AG20443 (cell line): ENCODE data around the gene KCND1.
A peak's percentile ranks its signal among the peaks of the same experiment; 100 is the strongest.
"Not testable (repeated sequence)": the region's sequence is repeated elsewhere in the genome, so short reads cannot be mapped to it uniquely, and the experiment has no call there.

Experiments used
- DNase-seq: peaks from one replicate; pipeline ENCODE4 v3.0.0; 2012; ENCODE audit warnings: low spot score, mixed read lengths

The KCND1 gene

DNA sequence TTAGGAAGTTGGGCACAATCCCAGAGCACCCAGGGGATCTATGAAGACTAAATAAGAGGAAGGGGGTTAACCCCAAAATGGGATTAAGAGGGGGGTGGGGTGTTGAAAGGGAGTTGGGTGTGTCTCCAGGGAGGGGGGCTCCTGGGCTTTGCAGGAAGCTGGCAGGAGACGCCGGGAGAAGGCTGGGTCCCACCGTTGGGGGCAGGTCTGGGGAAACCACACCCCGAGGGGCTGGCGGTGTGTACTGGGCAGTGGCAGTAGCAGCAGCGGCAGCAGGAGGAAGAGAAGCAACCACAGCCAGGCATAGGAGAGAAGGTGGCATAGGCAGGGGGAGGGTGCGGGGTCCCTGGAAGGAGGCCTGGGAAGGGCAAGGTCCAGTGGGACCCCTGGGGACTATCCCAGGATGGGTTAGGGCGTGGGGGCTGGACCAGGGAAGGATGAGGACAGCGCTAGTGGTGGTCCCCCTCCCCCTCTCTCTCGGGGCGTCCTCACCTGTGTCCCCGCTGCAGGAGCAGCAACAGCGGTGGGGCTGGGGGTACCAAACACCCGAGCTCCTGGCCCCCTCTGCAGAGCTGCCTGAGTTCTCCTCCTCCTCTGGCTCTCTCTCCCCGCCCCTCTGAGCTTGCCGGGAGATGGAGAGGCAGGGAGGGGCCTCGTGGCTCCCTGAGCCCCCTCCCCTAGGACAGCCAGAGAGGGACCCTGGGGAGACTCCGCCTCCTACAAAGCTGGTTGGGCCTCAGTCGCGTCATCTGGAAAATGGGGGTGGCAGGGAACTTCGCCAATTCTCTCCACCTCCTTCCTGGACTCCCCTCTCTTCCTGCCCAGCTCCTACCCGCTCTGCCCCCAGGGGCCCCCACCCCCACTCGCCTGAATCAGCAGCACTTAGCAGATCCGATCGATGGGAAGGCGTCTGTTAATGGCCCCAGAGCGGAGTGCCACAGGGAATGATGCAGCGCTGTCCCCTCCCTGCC is at the start of gene KCND1:
Gene KCND1, minus strand, starts transcription at position 596 of the 971 bp plus-strand sequence. CDS start 1,573 bp downstream, outside the sequence.
- peak; percentile 27 for DNase-seq

DNA sequence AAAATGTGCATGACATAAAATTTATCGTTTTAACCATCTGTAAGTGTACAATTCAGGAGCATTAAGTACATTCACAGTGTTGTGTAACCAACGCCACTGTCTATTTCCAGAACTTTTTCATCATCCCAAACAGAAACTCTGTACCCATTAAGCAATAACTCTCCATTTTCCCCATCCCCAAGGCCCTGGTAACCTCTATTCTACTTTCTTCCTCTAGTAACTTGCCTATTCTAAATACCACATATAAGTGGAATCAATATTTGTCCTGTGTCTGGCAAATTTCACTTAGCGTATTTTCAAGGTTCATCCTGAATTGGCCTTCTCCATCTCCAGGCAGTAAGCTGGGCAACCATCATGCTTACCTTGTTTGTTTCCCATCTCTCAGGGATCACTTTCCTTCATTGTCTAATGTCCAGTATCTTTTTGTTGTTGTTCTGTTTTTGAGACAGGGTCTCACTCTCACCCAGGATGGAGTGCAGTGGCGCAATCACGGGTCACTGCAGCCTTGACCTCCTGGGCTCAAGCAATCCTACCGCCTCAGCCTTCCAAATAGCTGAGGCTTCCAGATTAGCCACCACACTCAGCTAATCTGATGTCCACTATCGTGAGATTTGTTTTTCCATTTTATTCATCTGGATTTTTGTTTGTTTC is 48.1 kb upstream of the KCND1 start:
- no peak for DNase-seq

DNA sequence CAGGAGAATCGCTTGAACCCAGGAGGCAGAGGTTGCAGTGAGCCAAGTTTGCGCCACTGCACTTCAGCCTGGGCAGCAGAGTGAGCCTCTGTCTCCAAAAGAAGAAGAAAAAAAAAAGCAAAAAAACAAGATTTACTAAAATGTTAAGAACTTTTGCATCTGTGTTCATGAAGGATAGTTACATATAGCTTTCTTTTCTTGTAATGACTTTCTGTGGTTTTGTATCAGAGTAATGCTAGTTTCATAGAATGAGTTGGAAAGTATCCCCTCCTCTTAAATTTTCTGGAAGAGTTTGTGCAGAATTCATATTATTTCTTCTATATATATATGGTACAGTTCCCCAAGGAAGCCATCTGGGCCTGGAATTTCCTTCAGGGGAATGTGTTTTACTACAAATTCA is 47.4 kb upstream of the KCND1 start:
- DNase-seq, result no peak

DNA sequence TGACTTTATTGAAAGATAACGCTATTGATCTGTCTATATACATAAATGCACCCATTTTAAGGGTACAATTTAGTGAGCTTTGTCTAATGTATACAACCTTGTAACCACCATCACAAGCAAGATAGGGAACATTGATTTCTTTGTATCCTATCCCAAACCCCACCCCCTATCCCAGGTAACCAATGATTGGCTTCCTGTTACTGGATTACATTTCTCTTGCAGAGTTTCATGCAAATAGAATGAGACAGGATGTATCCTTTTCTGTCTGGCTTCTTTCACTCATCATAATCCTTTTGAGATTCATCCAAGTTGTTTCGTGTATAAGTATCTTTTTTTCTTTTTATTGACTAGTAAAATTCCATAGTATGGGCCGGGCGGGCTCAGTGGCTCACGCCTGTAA is 32.1 kb upstream of the KCND1 start:
- DNase-seq, result no peak

DNA sequence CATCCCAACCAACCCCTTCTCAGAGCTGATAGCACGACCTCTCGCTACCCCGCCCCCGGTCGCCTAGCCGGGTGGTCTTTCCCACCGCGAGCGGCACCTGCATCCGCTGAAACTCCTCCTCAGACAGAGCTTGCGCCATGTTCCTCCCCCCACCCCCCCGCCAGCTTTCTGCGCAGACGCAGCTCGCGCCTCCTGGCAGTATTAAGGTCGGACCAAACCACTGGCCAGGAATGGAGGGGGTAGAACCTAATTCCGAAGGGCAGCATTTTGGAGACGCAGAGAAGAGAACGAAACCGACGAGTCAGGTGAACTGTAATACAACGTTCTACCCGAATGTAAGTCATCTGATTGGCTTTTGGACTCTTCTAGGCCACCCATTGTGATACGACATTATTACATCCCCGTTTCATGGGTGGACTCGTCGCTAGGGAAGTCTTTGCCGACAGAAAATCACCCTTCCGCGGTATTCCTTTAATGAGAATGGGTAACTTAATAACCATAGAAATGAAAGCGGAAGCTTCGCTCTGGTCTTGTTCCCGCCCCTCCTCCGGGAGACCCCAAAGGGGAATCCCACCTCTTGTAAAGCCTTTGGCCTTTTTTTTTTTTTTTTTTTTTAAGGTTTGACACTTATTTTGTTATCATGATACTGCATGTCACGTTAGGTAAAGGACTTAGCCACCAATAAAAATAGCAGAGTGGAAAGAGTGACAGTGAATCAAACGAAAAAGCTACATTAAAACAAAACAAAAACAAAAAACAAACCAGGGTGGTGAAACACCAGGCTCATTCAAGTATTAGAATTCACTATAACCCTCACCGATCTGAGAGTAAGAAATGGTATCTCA is 30.7 kb upstream of the KCND1 start, which contains the start of gene GRIPAP1:
Gene GRIPAP1, minus strand, starts transcription at position 174 of the 845 bp plus-strand sequence. Its CDS starts 35 bp downstream, at position 139.
- DNase-seq, result peak; percentile 95

DNA sequence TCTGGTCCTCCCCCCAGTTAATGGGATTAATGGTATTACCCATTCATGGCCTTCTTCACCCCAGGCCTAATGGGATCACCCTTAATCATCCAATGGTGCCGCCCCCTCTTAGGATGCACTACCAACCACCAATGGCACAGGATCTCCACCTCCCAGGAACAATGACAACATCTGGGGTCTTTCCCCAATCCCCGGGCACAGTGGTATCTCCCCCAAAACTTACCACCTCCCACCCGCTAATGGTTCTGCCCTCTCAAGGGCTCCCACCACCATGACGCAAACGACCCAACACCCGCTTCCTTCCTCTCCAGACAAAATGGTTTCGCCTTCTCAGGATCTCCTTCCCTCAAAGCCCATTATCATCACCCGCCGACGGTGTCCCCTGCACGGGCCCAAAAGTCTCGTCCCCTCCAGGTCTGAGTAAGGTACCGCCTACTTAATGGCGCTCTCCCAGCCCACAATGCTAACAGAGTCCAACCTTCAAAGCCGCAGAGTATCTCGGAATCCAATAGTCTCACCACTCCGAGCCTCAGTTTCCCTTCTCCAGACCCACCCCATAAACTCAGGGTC is 30.0 kb upstream of the KCND1 start:
- DNase-seq, result peak; percentile 19

DNA sequence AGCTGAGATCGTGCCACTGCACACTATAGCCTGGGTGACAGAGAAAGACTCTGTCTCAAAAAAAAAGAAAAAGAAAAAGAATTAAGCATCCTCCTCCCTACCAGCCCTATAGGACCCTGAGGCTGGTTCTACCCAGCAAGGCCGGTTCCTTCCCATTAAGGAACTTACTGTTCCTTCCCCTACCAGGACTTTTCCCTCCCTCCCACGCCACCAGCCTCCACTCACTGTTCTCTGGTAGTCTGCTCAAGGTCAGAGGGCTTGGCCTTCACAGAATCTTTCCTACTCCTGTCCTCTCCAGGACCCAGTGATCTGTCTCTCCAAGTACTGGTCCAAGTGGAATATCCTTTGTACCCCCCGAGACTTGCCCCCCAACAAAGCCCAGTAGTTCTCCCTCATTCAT is 29.0 kb upstream of the KCND1 start:
- no peak for DNase-seq

DNA sequence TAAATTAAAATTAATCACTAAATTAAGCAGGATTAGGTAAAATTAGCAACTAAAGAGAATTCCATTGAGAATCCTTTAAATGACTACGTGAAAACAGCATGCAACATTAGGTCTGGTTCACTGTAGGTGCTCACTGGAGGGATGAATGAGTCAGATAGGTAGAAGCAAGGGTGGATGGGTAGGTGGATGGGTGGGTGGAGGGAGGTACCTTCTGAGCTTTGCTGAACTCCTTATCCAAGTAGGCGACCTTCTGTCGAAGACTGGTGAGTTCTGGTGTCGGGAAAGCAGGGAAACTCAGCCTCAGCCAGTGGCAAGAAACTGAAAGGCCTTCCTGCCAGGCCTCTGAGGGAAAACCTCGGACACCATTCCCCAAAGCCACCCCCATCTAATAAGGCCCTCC is 27.4 kb upstream of the KCND1 start:
- no peak for DNase-seq

DNA sequence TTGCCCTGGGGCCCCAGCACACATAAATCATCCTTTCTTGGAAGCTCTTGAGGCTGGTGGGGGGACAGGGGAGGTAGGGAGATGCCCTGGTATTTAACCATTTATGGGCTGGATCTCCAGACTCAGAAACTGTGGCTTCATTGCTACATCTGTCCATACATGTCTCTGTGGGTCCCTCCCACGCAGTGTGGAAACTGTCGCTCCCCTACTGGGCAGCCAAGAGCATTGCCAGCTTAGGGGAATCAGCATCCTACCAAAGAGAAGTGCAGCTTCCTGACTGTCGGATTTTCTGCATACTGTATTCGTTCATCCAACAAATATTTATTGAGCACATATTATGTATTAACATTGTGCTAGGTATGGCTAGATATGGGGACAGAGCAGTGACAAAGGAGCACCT is 26.7 kb upstream of the KCND1 start:
- no peak for DNase-seq

DNA sequence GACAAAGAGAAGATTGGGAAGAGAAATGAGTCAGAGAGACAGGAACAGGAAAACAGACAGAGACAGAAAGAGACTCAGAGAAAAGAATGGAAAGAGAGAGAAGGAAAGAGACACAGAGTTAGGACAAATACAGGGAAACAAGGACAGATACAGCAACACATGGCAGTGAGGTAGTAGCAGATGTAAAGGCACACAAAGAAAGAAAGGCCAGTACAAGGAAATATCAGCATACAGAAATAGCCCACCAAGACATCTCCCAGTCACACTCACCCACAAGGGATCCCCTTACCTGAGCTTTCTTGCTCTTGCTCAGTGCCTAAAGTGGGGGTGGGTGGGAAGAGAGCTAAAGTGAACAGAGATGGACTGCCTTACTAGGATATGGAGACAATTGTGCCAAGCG is 26.2 kb upstream of the KCND1 start:
- DNase-seq, result no peak

DNA sequence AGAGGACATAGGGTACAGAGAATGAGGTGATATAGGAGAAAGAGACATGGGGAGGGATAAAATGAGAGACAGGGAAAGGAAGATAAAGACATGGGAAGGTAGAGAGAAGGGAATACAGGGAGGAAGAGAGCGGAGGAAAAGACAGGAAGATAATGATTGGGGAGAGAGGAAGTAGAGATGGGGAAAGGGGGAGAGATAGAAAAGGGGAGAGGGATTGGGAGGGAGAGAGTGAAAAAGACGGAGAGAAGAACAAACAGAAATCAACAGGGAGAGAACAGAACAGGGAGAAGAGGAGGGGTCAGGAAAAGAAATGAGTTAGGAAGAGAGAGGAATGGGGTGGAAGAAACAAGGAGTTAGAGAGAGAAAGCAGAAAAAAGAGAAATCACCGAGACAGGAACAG is 25.8 kb upstream of the KCND1 start:
- DNase-seq, result no peak

DNA sequence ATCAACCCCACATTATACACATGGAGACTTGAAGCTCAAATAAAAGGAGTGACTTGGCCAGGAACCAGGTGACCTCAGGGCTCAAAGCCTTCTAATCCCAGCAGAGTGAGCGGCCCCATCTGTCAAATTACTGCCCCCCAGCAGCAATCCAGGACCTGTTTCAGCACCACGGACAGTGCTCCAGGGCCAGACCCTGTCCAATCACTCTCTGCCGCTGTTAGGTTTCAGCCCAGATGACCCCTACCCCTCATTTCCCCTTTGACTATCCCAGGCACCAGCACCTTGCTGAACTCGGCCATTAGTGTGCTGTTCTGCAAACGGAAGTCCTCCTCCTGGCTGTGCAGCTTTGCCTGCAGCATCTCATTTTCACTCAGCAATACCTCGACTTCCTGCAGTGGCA is 25.3 kb upstream of the KCND1 start:
- no peak for DNase-seq

DNA sequence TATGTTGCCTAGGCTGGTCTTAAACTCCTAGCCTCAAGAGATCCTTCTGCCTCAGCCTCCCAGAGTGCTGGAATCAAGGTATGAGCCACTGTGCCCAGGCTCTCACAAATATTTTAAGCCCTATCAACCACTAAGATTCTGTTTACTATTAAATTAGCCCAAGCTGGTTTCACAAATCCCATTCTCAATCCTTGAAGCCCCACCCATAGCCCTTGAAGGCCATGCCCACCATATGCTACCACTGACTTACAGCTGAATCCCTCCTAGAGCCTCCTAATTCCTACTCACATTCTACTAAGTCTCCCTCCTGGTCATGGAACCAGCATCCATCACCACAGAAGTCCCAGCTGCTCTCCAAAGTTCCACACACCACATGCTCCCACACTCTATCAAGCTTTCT is 20.7 kb upstream of the KCND1 start:
- DNase-seq, result no peak

DNA sequence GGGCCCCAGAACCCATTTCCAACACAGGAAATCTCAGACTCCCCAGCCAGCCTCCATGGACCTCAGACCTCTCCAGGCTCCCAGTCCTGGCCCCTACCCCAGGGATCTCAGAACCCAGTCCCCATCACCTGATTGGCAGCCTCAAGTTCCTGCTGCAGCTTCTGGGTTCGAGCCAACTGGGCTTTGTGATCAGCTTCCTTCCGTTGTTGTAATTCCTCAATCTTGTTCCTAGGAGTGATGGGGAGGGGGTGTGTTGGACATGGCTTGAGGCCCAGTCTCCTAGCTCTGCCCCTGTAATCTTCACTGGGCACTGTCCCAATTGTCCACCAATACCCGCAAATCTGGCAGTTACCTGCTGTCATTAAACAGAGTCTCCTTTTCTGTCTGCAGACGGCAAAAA is 17.8 kb upstream of the KCND1 start:
- no peak for DNase-seq

DNA sequence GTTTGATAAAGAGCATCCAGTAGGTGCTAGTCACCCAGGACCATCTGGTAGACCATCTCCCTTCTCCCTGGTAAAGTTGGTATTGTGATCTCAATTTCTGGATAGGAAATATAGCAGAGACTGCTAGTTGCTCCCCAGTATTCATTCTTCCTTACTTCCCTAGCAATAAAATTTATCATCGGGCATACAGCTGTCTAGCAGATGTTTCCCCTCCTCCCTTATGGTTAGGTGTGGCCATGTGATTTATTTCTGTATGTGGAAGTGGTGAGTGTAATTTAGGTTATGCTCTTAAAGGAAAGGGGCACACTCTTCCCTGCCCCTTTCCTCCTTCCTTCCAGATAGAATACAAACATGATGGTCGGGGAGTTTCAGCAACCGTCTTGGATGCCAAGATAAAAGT is 12.3 kb upstream of the KCND1 start:
- no peak for DNase-seq

DNA sequence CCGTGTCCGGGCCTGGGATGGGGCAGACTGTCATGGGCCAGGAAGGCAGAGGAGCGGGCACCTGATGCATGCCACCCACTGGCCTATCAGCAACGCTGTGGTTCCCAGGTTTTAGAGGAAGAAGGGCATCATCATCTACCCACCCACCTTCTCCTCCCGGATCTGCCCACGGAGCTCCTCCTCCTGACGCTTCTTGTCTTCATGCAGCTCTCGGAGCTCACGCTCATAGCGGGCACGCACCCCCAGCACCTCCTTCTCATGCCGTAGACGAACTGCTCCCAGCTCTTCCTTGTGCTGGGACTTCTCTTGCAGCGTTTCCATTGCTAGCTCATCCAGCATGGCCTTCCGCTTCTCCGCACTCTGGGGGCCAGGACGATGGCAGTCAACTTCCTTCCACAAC is 11.4 kb upstream of the KCND1 start:
- DNase-seq, result no peak

DNA sequence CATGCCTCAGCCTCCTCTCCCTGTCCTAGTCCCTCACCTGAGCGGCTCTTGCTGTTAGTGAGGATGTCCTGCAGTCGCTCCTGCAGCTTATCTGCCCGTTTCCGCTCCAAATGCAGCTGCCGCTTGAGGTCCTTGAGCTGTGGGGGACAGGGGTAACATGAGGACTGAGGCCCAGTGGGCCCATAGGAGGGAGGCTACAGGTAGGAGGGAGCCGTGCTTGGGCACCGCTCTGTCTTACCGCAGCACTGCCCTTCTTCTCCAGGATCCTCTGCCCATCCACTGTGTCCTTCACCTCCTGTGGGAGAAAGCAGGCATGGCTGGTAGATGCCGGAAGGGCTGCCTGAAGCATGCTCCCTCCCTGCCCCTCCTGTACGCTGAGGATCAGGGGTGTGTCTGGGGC is 9.5 kb upstream of the KCND1 start:
- no peak for DNase-seq

DNA sequence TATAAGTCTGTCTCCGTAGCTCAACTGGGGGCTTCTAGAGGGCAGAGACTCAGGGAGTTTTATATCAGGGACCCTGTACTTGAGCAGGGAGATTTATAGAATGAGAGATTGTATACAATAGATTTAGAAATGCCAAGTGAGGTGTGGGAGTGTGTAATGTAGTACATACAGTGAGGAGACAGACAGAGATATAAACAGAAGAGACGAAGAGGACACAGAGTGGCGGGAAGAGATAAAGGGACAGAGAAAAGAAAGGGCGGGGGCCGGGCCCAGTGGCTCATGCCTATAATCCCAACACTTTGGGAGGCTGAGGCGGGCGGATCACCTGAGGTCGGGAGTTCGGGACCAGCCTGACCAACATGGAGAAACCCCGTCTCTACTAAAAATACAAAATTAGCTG is 8.7 kb upstream of the KCND1 start:
- not testable (repeated sequence) for DNase-seq

DNA sequence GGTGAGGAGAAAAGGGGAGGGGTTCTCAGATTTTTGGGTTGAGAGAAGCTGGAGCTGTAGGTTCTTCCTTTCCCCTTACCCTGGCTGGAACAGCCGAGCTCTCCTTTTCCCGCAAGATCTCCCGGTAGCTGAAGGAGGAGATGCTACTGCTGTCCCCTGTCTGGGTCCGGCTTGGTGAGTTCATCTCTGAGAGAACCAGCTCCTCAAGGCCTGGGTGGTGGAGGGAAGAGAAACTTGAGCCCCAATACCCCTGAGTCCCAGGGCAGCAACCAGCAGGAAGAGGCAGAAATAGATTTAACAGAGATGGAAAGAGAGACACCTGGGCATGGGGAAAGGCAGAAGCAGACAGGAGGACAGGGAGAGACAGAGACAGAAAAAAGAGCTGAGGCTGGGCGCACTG is 6.6 kb upstream of the KCND1 start:
- DNase-seq, result no peak

DNA sequence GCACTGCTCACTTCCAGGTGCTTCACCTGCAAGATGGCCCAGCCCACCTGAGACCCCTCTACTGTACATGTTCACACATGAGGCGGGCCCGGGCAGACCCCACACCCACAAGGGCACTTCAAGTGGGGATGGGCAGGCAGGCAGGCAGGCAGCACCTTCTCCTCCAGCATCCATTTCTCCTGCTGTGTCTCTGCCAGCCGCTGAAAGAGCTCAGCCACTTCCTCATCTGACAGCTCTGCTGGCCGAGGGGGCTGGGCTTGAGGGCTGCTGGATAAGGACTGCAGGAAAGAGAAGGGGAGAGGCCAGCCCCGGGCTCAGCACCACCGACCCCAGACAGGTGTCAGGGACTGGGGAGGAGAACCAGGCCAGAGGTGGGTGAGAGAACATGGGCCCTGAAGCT is 4.4 kb upstream of the KCND1 start:
- DNase-seq, result no peak

DNA sequence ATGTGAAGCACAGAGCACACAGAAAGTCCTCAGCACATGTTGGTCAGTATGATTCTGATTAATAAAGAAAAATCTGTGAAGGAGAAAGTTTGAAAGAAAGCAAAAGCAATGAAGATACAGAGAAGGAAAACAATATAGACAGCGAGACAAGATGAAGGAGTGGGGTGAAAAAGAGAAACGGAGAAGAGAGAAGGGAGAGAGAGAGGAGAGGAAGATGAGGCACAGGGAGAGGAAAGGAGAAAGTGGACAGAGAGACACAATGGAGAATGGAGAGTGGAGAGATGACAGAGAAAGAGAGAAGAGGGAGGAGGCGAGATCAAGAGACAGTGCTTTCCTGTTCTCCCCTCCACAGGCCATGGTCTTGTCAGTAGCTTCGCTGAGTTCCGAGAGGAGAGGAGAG is 3.9 kb upstream of the KCND1 start:
- DNase-seq, result no peak

DNA sequence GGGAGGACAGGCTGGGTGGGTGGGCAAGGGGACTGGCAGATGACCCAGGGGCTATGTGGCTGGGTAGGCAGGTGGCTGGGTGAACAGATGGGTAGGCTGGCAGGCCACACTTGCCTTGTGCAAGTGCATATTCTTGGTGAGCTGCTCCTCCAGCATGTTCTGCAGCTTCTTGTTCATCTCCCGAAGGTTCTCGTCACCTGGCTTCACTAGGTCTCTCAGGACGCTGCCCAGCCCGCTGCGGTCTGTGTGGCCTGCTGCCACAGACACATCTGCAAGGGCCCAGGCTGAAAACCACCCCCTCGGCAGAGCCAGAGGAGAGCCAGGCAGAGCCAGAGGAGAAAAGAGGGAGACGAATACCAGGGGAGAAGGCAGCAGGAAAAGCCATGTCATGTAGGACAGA is 3.4 kb upstream of the KCND1 start:
- DNase-seq, result no peak
